Lower lobe of right lung (tissue), 2 donors: Measurements from ENCODE around the gene QRFP. TPM values are rescaled to one million over a fixed set of nuclear protein-coding genes. Genes with fewer than 3 reads are reported as not detected.

Experiments used
- ATAC-seq, 2 donors: fragments of 200-7000 bp; cut with Tn5 transposase; one replicate each; pipeline ENCODE4 v1.9.1; 2020 to 2022; ENCODE audit warnings: mild to moderate bottlenecking in 2 of 2, moderate library complexity in 2 of 2
- DNase-seq: peaks from one replicate; pipeline ENCODE4 v3.0.0-alpha.2; 2020
- H3K27ac ChIP-seq: fragments of 200-600 bp; one replicate; pipeline ENCODE4 v1.8.0; 2022
- H3K27me3 ChIP-seq: fragments of 200-600 bp; one replicate; pipeline ENCODE4 v1.8.0; 2022; ENCODE audit warnings: low read depth
- H3K36me3 ChIP-seq: fragments of 200-600 bp; one replicate; pipeline ENCODE4 v1.8.0; 2022; ENCODE audit warnings: mild to moderate bottlenecking
- H3K4me1 ChIP-seq: fragments of 200-600 bp; one replicate; pipeline ENCODE4 v1.8.0; 2022
- H3K4me3 ChIP-seq: fragments of 200-600 bp; one replicate; pipeline ENCODE4 v1.8.0; 2022; ENCODE audit warnings: mild to moderate bottlenecking
- H3K9me3 ChIP-seq: fragments of 200-600 bp; one replicate; pipeline ENCODE4 v1.8.0; 2022
- CTCF ChIP-seq: fragments of 200-600 bp; IDR thresholded peaks from one replicate; pipeline ENCODE4 v1.8.0; 2022; ENCODE audit warnings: antibody characterized with exemption, mild to moderate bottlenecking
- intact Hi-C: fragments of 100-400 bp; cut with DNase I; formaldehyde crosslinking; loops from one replicate; pipeline ENCODE4 v1.11.0; 2022
- long read RNA-seq: library from polyadenylated mRNA; unstranded; transcript quantifications from one replicate; pipeline ENCODE4 v2.0.0, GENCODE V29; 2021
- total RNA-seq: library from RNA; stranded (reverse); fragmentation: NEBNext Ultra II Directional; extraction: Animal tissue kit (Norgen Biotek cat#: 25700); gene quantifications from one replicate; pipeline ENCODE4 v1.2.1, GENCODE V29; 2021
- donor health status: DM: no; HTN: yes; CAD: no; lungs with severe emphysema.

The QRFP gene, protein sequence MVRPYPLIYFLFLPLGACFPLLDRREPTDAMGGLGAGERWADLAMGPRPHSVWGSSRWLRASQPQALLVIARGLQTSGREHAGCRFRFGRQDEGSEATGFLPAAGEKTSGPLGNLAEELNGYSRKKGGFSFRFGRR
- not detected for total RNA-seq
- long read RNA-seq, partial matches to known transcripts, result 0 of 1 reads
- long read RNA-seq, other reads (novel, unspliced or antisense), result 0 of 1 reads

DNA sequence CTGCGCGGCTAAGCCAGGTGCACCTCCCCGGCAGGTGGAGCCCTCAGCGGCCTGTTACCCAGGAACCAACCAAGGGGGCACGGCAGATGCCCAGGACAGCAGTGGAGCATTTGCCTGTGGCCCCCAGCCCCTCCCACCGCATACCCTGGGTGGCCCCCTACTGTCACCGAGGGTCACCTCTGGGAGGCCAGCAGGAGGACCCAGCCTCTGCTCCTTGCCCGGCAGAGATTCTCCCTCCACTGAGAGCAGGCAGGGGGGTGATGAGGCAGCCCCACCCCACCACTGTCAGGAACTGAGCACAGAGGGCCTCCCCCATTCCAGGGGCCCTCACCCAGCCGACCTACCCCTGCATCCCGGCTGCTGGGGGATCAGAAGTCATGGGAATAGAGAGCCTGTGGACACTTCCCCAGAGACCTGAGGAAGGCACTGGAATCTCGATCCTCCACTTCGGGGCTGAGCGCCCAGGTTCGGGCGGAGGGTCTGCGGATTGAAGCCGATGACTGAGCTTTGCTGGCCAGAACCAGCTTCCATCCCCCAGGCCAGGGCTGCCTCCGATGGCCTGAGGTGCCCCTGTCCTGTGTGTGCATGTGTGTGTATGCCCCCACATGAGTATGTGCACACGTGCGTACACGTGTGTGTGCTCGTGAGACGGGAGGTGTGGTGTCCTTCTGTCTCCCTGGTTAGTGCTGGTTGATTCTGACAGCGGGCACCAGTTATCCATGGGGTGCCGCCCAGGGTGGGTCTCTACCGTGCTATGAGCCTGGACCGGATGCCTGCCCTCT, at the start of gene QRFP:
Gene QRFP, minus strand, starts transcription at position 580 of the 782 bp plus-strand sequence. CDS start 2,974 bp downstream, outside the sequence.
- Histone ChIP-seq H3K4me1 (no peaks in the 10 kb centered on the region), H3K36me3 (peaks cover 21% of the 10 kb centered on the region), H3K9me3 (no peaks in the 10 kb centered on the region), H3K27me3 (peaks cover 7% of the 10 kb centered on the region), H3K4me3 (no peak within 1 kb of the TSS), H3K27ac (no peak within 1 kb of the TSS)
- DNase-seq (no peak), ATAC-seq (no peak)
- no peak for TF ChIP-seq CTCF
- intact Hi-C loops, result no loop called here

- Histone ChIP-seq H3K4me1 (peaks cover 4% of the 10 kb centered on the region), H3K27me3 (peaks cover 43% of the 10 kb centered on the region), H3K4me3 (no peak overlapping the region), H3K9me3 (no peaks in the 10 kb centered on the region), H3K27ac (no peak overlapping the region), H3K36me3 (no peaks in the 10 kb centered on the region)
- TF ChIP-seq CTCF, result no peak
- no peak for ATAC-seq
- intact Hi-C loops, result no loop called here
- no peak for DNase-seq
These were observed 48.6 kb upstream of the QRFP start for GRCh38 chr9:130945173-130945572.

DNA sequence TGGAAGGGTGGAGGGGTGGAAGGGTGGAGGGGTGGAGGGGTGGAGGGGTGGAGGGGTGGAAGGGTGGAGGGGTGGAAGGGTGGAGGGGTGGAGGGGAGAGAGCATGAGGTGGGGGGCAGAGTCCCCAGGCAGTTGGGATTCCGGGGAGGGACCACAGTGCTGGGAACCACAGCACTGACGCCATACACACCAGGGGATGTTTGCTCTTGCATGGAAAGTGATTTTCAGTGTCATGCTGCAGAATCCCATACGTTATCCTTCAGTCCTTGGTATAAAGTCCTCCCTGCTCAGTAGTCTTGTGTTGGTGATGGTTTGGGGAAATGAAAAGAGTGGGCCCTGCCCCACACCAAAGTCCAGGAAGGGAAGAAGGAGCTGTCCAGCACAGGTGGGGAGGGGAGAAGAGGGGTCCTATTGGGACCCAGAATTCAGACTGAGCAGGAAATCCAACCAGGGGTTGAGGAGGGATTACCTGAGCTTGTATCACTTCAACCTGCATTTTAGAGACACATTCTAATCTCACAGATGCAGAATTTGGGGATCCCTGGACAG, 48.0 kb upstream of the QRFP start:
- Histone ChIP-seq H3K27ac (no peak overlapping the region), H3K27me3 (peaks cover 49% of the 10 kb centered on the region), H3K4me1 (peaks cover 6% of the 10 kb centered on the region), H3K36me3 (no peaks in the 10 kb centered on the region), H3K4me3 (no peak overlapping the region), H3K9me3 (no peaks in the 10 kb centered on the region)
- ATAC-seq (no peak), DNase-seq (no peak)
- TF ChIP-seq CTCF, result no peak
- intact Hi-C loops, result no loop called here

DNA sequence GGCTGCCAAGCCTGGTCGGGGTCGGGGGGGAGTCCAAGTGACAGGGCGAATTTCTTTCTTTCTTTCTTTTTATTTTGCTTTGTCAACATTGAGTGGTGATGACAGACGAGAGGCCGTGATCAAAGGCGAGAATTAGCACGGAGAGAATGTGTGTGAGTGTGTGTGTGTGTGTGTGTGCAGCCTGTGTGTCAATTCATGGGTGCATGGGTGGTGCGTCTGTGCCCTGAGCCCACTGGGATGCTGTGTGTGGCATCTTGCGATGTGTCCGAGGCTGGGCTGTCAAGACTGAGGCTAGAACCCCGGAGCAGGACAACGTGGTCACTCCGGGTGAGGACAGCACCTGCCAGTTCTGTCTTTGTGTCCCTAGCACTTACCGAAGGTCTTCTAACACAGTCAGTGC, 47.2 kb upstream of the QRFP start:
- peaks cover 14% of the 10 kb centered on the region for H3K4me1 ChIP-seq
- no peak overlapping the region for H3K27ac ChIP-seq
- peaks cover 53% of the 10 kb centered on the region for H3K27me3 ChIP-seq
- intact Hi-C loops, result no loop called here
- no peak overlapping the region for H3K4me3 ChIP-seq
- ATAC-seq (no peak), DNase-seq (no peak)
- no peak for TF ChIP-seq CTCF
- H3K36me3 ChIP-seq, result no peaks in the 10 kb centered on the region
- H3K9me3 ChIP-seq, result no peaks in the 10 kb centered on the region

GRCh38 chr9:130943221-130943620, 46.6 kb upstream of the QRFP start:
- H3K36me3 ChIP-seq, result no peaks in the 10 kb centered on the region
- no peak overlapping the region for H3K4me3 ChIP-seq
- intact Hi-C loops, result no loop called here
- no peak overlapping the region for H3K27ac ChIP-seq
- DNase-seq (no peak), ATAC-seq (no peak)
- H3K9me3 ChIP-seq, result no peaks in the 10 kb centered on the region
- TF ChIP-seq CTCF, result no peak
- peaks cover 17% of the 10 kb centered on the region for H3K4me1 ChIP-seq
- H3K27me3 ChIP-seq, result peaks cover 55% of the 10 kb centered on the region
